ENCODE results near the gene LRP6. TPM values are rescaled to one million over a fixed set of nuclear protein-coding genes. Genes with fewer than 3 reads are reported as not detected.

Gene LRP6
- polyA plus RNA-seq, 1 experiment, result 18.4 TPM

DNA sequence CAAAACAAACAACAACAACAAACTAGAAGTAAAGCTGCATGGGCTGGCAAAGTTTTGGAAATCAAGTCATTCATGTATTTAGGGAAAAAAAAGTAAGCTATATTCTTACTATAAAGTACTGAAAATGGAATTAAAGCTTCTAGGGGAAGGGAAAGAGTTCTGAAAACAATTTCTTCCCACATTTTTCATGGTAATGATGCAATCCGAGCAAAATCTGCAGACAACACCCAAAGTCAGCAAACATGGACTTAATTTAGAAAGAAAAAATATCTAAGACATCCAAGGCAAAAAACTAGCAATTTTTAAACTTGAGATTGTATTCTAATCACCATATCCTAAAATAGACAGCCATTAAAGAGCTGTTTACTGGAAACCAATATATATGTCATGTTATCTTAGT lies 86.3 kb downstream of the LRP6 start:
- CTCF ChIA-PET, result no interaction called here

DNA sequence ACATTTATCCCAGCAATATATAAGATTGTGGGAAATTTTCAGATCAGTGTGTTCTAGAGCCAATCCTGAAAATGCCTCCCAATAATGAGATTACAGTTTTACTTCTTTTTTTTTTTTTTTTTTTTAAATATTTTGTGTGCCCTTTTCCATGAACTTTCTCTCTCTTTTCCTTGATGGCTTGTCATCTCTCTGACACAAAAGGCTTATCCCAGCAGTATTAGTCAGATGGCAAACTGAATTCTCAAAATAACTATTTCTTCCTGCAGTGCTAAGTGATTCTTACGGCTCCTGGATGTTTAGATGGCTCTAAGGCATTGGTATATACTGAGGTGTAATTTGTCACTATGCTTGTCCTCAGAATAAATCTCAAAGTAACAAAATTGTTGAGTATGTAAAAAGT lies 86.7 kb downstream of the LRP6 start:
- DNase-seq (ENCODE audit: low read depth, low spot score), result no peak
- Histone ChIP-seq H3K27me3 (ENCODE audit: control insufficient read depth, insufficient read depth, low read length) (no peaks in the 10 kb centered on the region), H3K27ac (ENCODE audit: low read depth, low read length) (no peak overlapping the region), H3K4me3 (ENCODE audit: low read depth, low read length) (no peak overlapping the region), H3K9me3 (ENCODE audit: control insufficient read depth, insufficient read depth, low read length) (no peaks in the 10 kb centered on the region)
- CTCF ChIA-PET, result no interaction called here
- POLR2A ChIA-PET, result no interaction called here
- TF ChIP-seq, protein P1, sequence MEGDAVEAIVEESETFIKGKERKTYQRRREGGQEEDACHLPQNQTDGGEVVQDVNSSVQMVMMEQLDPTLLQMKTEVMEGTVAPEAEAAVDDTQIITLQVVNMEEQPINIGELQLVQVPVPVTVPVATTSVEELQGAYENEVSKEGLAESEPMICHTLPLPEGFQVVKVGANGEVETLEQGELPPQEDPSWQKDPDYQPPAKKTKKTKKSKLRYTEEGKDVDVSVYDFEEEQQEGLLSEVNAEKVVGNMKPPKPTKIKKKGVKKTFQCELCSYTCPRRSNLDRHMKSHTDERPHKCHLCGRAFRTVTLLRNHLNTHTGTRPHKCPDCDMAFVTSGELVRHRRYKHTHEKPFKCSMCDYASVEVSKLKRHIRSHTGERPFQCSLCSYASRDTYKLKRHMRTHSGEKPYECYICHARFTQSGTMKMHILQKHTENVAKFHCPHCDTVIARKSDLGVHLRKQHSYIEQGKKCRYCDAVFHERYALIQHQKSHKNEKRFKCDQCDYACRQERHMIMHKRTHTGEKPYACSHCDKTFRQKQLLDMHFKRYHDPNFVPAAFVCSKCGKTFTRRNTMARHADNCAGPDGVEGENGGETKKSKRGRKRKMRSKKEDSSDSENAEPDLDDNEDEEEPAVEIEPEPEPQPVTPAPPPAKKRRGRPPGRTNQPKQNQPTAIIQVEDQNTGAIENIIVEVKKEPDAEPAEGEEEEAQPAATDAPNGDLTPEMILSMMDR (IDR thresholded peaks at IDR 0.05; ENCODE audit: low read depth, low read length), result no peak

More for the DNA sequence above, 86.3 kb downstream of the LRP6 start:
- Histone ChIP-seq H3K9me3 (ENCODE audit: control insufficient read depth, insufficient read depth, low read length) (no peaks in the 10 kb centered on the region), H3K27ac (ENCODE audit: low read depth, low read length) (no peak overlapping the region), H3K27me3 (ENCODE audit: control insufficient read depth, insufficient read depth, low read length) (no peaks in the 10 kb centered on the region), H3K4me3 (ENCODE audit: low read depth, low read length) (no peak overlapping the region)
- TF ChIP-seq, protein P1 (IDR thresholded peaks at IDR 0.05; ENCODE audit: low read depth, low read length), result no peak
- POLR2A ChIA-PET, result no interaction called here
- no peak for DNase-seq (ENCODE audit: low read depth, low spot score)

DNA sequence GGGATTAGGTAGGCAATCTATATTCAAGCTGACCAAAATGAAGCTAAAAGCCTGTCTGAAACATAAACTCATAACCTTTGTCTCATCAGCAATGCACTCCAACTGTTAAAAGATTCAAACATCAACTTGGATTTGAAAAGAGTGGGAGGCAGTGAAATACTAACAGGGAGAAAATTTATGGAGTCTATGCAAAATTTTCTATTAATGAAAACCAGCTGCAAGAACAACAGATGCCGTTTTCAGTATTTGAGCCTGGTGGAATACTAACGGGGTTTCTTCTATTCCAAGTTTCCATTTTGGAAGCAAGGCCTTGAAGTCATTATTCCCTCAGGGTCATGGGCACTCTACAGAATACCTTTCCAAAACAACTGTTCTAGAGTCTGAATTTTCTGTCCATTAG lies 88.3 kb downstream of the LRP6 start:
- Histone ChIP-seq H3K4me3 (ENCODE audit: low read depth, low read length) (no peak overlapping the region), H3K9me3 (ENCODE audit: control insufficient read depth, insufficient read depth, low read length) (no peaks in the 10 kb centered on the region), H3K27me3 (ENCODE audit: control insufficient read depth, insufficient read depth, low read length) (no peaks in the 10 kb centered on the region), H3K27ac (ENCODE audit: low read depth, low read length) (no peak overlapping the region)
- ChIA-PET POLR2A (no interaction called here), CTCF (no interaction called here)
- TF ChIP-seq, protein P1 (IDR thresholded peaks at IDR 0.05; ENCODE audit: low read depth, low read length), result no peak
- no peak for DNase-seq (ENCODE audit: low read depth, low spot score)

DNA sequence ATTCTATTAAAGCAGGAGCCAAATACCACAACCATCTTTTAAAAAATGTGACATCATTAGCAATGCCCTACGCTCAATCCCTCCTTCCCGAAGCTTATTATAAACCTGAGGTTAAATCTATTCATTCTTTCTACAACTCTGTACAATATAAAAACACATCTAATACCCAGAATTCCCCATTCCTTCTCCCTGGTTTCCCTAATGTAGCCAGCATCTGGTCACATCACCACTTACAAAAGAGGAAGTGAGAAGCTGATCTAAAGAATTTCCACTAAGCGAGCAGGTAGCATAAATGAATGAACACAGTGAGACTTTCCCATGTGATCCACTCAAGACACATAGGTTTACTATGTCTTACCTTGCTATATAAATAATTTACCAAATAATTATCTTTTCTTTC lies 90.4 kb downstream of the LRP6 start:
- ChIA-PET POLR2A (no interaction called here), CTCF (no interaction called here)
- Histone ChIP-seq H3K27ac (ENCODE audit: low read depth, low read length) (no peak overlapping the region), H3K9me3 (ENCODE audit: control insufficient read depth, insufficient read depth, low read length) (no peaks in the 10 kb centered on the region), H3K27me3 (ENCODE audit: control insufficient read depth, insufficient read depth, low read length) (no peaks in the 10 kb centered on the region), H3K4me3 (ENCODE audit: low read depth, low read length) (no peak overlapping the region)
- DNase-seq (ENCODE audit: low read depth, low spot score), result no peak
- TF ChIP-seq, protein P1 (IDR thresholded peaks at IDR 0.05; ENCODE audit: low read depth, low read length), result no peak

DNA sequence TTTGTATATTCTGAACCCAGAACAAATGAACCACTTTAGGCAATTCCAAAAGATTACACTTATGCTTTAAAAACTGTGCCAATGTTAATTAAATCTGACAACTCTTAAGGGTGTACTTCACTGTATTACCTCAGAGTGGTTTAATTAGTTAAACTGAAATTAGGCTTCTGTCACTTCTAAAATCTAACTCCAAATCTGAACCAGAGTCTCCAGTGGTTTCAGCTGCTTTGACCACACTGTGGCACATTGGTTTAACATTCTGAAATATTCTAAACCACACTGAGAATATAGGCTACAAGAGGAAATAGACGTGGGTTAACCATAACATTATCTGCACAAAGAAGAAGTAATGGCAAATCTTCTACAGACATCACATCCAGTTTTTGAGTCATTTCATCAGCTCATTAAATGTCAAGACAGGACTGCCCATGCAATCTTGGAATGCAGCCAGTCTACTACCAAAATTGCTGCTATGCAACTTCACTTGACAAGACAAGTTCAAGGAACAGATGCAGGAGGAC lies 94.8 kb downstream of the LRP6 start:
- Histone ChIP-seq H3K27me3 (ENCODE audit: control insufficient read depth, insufficient read depth, low read length) (no peaks in the 10 kb centered on the region), H3K27ac (ENCODE audit: low read depth, low read length) (no peak overlapping the region), H3K9me3 (ENCODE audit: control insufficient read depth, insufficient read depth, low read length) (no peaks in the 10 kb centered on the region), H3K4me3 (ENCODE audit: low read depth, low read length) (no peak overlapping the region)
- CTCF ChIA-PET, result interaction anchor here (0.9 kb wide), 1 partner anchor 161 kb away, joined by 3 read pairs; no protein-coding TSS in a partner anchor
- POLR2A ChIA-PET, result no interaction called here
- DNase-seq (ENCODE audit: low read depth, low spot score), result no peak
- TF ChIP-seq, protein P1 (IDR thresholded peaks at IDR 0.05; ENCODE audit: low read depth, low read length), result no peak
